IMR-90 (cell line): ENCODE results near the gene CADM2.

ENCODE experiments used
- BHLHE40 ChIP-seq: fragments of 150-350 bp; IDR thresholded peaks from 2 replicates; pipeline ENCODE4 v1.6.1; 2016; ENCODE audit warnings: mild to moderate bottlenecking, low read depth, low read length
- CEBPB ChIP-seq: IDR thresholded peaks from 2 replicates; pipeline ENCODE4 v1.6.1; 2012; ENCODE audit warnings: low read depth, low read length, improper control_type of control experiment
- CHD1 ChIP-seq: IDR thresholded peaks from 2 replicates; pipeline ENCODE4 v1.6.1; 2012; ENCODE audit warnings: low read depth, low read length, improper control_type of control experiment
- CTCF ChIP-seq: conservative IDR thresholded peaks from 2 replicates; pipeline ENCODE4 v1.5.1; 2012; ENCODE audit warnings: mild to moderate bottlenecking, low read depth, low read length, improper control_type of control experiment
- ELK1 ChIP-seq: fragments of 150-350 bp; IDR thresholded peaks from 2 replicates; pipeline ENCODE4 v1.6.1; 2016; ENCODE audit warnings: low read depth, mild to moderate bottlenecking, low read length, moderate library complexity, borderline replicate concordance
- MAFK ChIP-seq: IDR thresholded peaks from 2 replicates; pipeline ENCODE4 v1.6.1; 2012; ENCODE audit warnings: low read depth, low read length, improper control_type of control experiment
- MXI1 ChIP-seq: IDR thresholded peaks from 2 replicates; pipeline ENCODE4 v1.6.1; 2012; ENCODE audit warnings: low read depth, mild to moderate bottlenecking, low read length, moderate library complexity, borderline replicate concordance
- POLR2A ChIP-seq: IDR thresholded peaks from 2 replicates; pipeline ENCODE4 v1.6.1; 2012; ENCODE audit warnings: mild to moderate bottlenecking, low read depth, low read length
- RAD21 ChIP-seq: IDR thresholded peaks from 2 replicates; pipeline ENCODE4 v1.6.1; 2012; ENCODE audit warnings: low read length, improper control_type of control experiment

GRCh38 chr3:86073799-86074198, 1115.0 kb downstream of the CADM2 start:
- TF ChIP-seq CTCF (no peak), RAD21 (no peak), BHLHE40 (no peak), CHD1 (no peak), MAFK (peak; percentile 85), ELK1 (no peak), POLR2A (no peak), MXI1 (no peak), CEBPB (no peak)
